Kidney (tissue), 14 donors: ENCODE results near the gene TIAM2. TPM values are rescaled to one million over a fixed set of nuclear protein-coding genes. Genes with fewer than 3 reads are reported as not detected.

Experiments used
- DNase-seq, 5 donors: peaks; one replicate each; pipeline ENCODE4 v3.0.0-alpha.2; 2013 to 2020
- FAIRE-seq: peaks from 2 replicates; lab custom pipeline; 2012; peaks lifted over from hg19 to GRCh38; lab: Jason Lieb, UNC
- H3K27ac ChIP-seq, 2 donors: one replicate each; pipeline ENCODE4 v1.7.0; 2013; ENCODE audit warnings: low read depth in 2 of 2, low read length in 2 of 2, inconsistent platforms in 1 of 2
- H3K27me3 ChIP-seq: one replicate; pipeline ENCODE4 v1.7.1; 2013; ENCODE audit warnings: low read length, inconsistent platforms; ENCODE audit not compliant: control insufficient read depth, insufficient read depth
- H3K36me3 ChIP-seq, 3 donors: one replicate each; pipeline versions ENCODE4 v1.7.0 to v1.7.1; 2013; ENCODE audit warnings: low read length in 3 of 3, control low read depth in 1 of 3, inconsistent platforms in 1 of 3; ENCODE audit not compliant: insufficient read depth in 3 of 3, control insufficient read depth in 2 of 3
- H3K4me1 ChIP-seq, 3 donors: one replicate each; pipeline versions ENCODE4 v1.7.0 to v1.7.1; 2013; ENCODE audit warnings: low read length in 3 of 3, inconsistent platforms in 1 of 3, low read depth in 1 of 3; ENCODE audit not compliant: control insufficient read depth in 2 of 3, insufficient read depth in 2 of 3
- H3K4me3 ChIP-seq, 3 donors: one replicate each; pipeline versions ENCODE4 v1.7.0 to v1.8.1; 2013; ENCODE audit warnings: low read length in 3 of 3, control low read depth in 1 of 3, inconsistent platforms in 1 of 3
- H3K9ac ChIP-seq, 3 donors: one replicate each; pipeline versions ENCODE4 v1.7.0 to v1.7.1; 2013; ENCODE audit warnings: low read length in 3 of 3, control low read depth in 1 of 3, inconsistent platforms in 1 of 3
- H3K9me3 ChIP-seq, 3 donors: one replicate each; pipeline versions ENCODE4 v1.7.0 to v1.7.1; 2013; ENCODE audit warnings: low read length in 3 of 3, control low read depth in 1 of 3, inconsistent platforms in 1 of 3; ENCODE audit not compliant: control insufficient read depth in 2 of 3, insufficient read depth in 1 of 3
- intact Hi-C: fragments of 100-400 bp; cut with DNase I; formaldehyde crosslinking; loops from one replicate; pipeline ENCODE4 v1.11.1; 2022
- polyA plus RNA-seq: library from polyadenylated mRNA; stranded (reverse); fragments of 350-450 nt; fragmentation: Illumina TruSeq; extraction: RNeasy Lipid Tissue Mini Kit (QIAGEN cat#74804); gene quantifications from one replicate; pipeline ENCODE4 v1.2.3, GENCODE V29; 2014; ENCODE audit warnings: low read depth, low replicate concordance; ENCODE audit not compliant: insufficient read depth
- total RNA-seq: library from RNA; stranded (reverse); fragmentation: NEBNext Ultra II Directional; extraction: Animal tissue kit (Norgen Biotek cat#: 25700); gene quantifications from one replicate; pipeline ENCODE4 v1.2.1, GENCODE V29; 2021
- TF ChIP-seq, protein P1 (sequence below): IDR thresholded peaks from 3 replicates; pipeline ENCODE4 v1.5.1; 2012; ENCODE audit warnings: mild to moderate bottlenecking, moderate library complexity, borderline replicate concordance; ENCODE audit not compliant: insufficient read depth; ENCODE audit errors: extremely low read depth
- donor health status: control.
- donor health status: control.
- donor health status: control.
- donor health status: control.
- donor health status: control.
- donor health status: DM: yes; HTN: yes; CAD: no.
- donor health status: Normal renal cell carcinoma (clear cell type).

TIAM2 gene
- total and polyA plus RNA-seq, 2 donors from 2014 or later = 6.8 to 7.6 TPM

GRCh38 chr6:155185544-155185943, 190.4 kb downstream of the TIAM2 start:
- Histone ChIP-seq H3K9ac (no peak overlapping the region), H3K4me1 (peaks cover 0 to 4% (median 0%) of the 10 kb centered on the region in 3 donors), H3K9me3 (no peaks in the 10 kb centered on the region), H3K27me3 (no peaks in the 10 kb centered on the region), H3K36me3 (no peaks in the 10 kb centered on the region), H3K27ac (no peak overlapping the region), H3K4me3 (no peak overlapping the region)
- FAIRE-seq = no peak
- TF ChIP-seq, protein P1, sequence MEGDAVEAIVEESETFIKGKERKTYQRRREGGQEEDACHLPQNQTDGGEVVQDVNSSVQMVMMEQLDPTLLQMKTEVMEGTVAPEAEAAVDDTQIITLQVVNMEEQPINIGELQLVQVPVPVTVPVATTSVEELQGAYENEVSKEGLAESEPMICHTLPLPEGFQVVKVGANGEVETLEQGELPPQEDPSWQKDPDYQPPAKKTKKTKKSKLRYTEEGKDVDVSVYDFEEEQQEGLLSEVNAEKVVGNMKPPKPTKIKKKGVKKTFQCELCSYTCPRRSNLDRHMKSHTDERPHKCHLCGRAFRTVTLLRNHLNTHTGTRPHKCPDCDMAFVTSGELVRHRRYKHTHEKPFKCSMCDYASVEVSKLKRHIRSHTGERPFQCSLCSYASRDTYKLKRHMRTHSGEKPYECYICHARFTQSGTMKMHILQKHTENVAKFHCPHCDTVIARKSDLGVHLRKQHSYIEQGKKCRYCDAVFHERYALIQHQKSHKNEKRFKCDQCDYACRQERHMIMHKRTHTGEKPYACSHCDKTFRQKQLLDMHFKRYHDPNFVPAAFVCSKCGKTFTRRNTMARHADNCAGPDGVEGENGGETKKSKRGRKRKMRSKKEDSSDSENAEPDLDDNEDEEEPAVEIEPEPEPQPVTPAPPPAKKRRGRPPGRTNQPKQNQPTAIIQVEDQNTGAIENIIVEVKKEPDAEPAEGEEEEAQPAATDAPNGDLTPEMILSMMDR = no peak
- peak in 4 of 5 donors; percentile 54 to 73 (median 68) for DNase-seq
- intact Hi-C loops = no loop called here

- no peaks in the 10 kb centered on the region for H3K9me3 ChIP-seq
- DNase-seq (peak in 2 of 5 donors; percentile 34 to 39), FAIRE-seq (no peak)
- H3K9ac ChIP-seq = no peak overlapping the region
- intact Hi-C loops = no loop called here
- no peaks in the 10 kb centered on the region for H3K27me3 ChIP-seq
- no peak overlapping the region for H3K4me3 ChIP-seq
- peaks cover 0 to 4% (median 0%) of the 10 kb centered on the region in 3 donors for H3K4me1 ChIP-seq
- TF ChIP-seq, protein P1 = no peak
- no peak overlapping the region for H3K27ac ChIP-seq
- H3K36me3 ChIP-seq = no peaks in the 10 kb centered on the region
Measured at GRCh38 chr6:155186052-155186658, 191.0 kb downstream of the TIAM2 start.

DNA sequence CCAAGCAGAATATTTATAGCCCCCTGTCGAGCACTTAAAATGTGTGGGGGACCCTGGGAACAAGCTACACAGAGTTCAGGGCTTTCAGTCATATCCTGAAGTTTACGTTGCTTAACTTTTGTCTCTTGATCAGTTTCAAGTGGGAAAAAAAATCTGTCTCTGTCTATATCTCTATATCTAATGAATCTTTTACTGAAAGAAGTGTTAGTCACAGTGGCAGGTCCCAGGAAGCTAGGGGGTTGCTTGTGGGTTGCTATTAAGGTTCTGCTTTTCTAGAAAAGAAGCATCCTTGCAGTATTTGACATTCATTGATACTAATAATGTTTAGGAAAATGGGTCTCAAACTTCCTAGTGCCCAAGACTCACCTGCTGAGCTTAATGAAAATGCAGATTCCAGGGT, 192.0 kb downstream of the TIAM2 start:
- H3K36me3 ChIP-seq = no peaks in the 10 kb centered on the region
- FAIRE-seq (no peak), DNase-seq (peak in 1 of 5 donors; percentile 13)
- peaks cover 0 to 4% (median 0%) of the 10 kb centered on the region in 3 donors for H3K4me1 ChIP-seq
- TF ChIP-seq, protein P1 = no peak
- H3K27ac ChIP-seq = no peak overlapping the region
- no peak overlapping the region for H3K9ac ChIP-seq
- no peaks in the 10 kb centered on the region for H3K9me3 ChIP-seq
- intact Hi-C loops = no loop called here
- no peaks in the 10 kb centered on the region for H3K27me3 ChIP-seq
- no peak overlapping the region for H3K4me3 ChIP-seq
